Fibroblast of lung (primary cell): ENCODE data around the gene CCDC141.

Source experiments
- CTCF ChIP-seq, 2 donors: IDR thresholded peaks in 1 of 2; conservative IDR thresholded peaks in 1 of 2; 1 replicate in 1 of 2; 2 replicates in 1 of 2; pipeline ENCODE4 v1.5.1; 2011 to 2012; ENCODE audit warnings: low read length in 2 of 2, control low read depth in 1 of 2, inconsistent platforms in 1 of 2, low read depth in 1 of 2, mild to moderate bottlenecking in 1 of 2
- EZH2 ChIP-seq: IDR thresholded peaks from 2 replicates; pipeline ENCODE4 v1.5.1; 2012; ENCODE audit warnings: low read length, control low read depth, mild to moderate bottlenecking; ENCODE audit errors: missing control alignments

- TF ChIP-seq EZH2 (no peak), CTCF (conservative IDR thresholded peaks at IDR 0.05 in 1 of 2, IDR thresholded peaks at IDR 0.05 in 1 of 2; ENCODE audit: low read depth in 1 of 2, low read length in 2 of 2) (no peak)
These were observed 169.7 kb downstream of the CCDC141 start for GRCh38 chr2:178880257-178880656.
